IPS DF 19.7 (cell line): ENCODE measurements around the gene MRPS27.

ENCODE experiments used
- DNase-seq: peaks from one replicate; pipeline ENCODE4 v3.0.0-alpha.2; 2013; ENCODE audit warnings: low read depth, low spot score

Gene MRPS27

DNA sequence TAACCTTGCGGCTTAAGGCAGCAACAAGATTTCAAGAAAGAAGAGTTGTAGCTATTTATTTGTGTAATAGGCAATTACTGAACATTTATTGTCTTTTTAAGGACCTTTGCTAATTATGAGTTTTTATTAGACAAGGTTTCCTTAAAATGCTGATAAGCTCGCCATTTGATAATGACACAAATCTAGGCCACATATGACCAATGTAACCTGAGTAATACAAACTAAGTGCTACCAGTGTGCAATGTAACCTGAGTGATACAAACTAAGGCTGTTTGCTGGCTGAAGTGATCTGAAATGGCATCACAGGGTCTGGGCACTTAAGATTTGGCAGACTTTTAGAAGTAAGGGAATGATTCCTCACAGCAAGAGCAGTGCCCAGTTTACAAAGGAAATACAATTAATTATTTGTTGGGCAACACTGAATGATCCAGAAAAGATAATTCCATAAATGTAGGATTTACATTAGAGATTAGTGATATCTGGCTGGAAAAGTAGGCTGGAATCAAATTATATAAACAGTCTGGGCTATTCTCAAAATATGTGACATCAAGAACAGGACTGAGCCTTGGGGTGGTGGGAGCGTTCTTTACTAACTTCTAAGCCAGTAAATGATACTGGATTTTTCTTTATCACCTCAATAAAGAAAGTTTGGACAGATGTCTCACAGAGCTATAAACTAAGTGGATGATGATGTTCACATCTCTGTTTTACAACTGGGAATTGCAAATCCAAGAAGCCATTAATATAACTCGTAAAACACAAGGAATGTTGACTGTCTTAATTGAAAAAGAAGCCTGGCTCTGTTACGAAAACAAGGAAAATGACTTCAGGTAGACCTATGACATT, 54.8 kb downstream of the MRPS27 start:
- no peak for DNase-seq

- no peak for DNase-seq
Observed at GRCh38 chr5:72256536-72256935, 63.5 kb downstream of the MRPS27 start.

- DNase-seq: no peak
Observed at GRCh38 chr5:72255670-72256069, 64.4 kb downstream of the MRPS27 start.

DNA sequence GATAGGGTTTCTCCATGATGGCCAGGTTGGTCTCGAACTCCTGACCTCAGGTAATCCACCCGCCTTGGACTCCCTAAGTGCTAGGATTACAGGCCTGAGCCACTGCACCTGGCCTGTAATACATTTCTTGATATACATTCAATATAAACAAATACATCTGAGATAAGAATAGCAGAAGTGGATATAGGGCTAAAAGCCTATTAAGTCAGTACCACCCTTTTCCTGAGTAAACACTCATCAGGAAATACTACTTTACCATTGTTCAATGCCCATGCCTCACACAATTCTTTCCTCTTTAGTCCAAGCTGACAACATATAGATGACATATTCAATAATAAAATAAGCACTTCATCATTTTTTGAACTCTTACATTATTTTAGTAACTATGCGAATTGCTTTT, 64.8 kb downstream of the MRPS27 start:
- no peak for DNase-seq

- DNase-seq: no peak
Observed at GRCh38 chr5:72252574-72253155, 67.4 kb downstream of the MRPS27 start.

GRCh38 chr5:72252008-72252407, 68.0 kb downstream of the MRPS27 start:
- DNase-seq: no peak

- DNase-seq: no peak
Observed at GRCh38 chr5:72251386-72251785, 68.7 kb downstream of the MRPS27 start.

DNA sequence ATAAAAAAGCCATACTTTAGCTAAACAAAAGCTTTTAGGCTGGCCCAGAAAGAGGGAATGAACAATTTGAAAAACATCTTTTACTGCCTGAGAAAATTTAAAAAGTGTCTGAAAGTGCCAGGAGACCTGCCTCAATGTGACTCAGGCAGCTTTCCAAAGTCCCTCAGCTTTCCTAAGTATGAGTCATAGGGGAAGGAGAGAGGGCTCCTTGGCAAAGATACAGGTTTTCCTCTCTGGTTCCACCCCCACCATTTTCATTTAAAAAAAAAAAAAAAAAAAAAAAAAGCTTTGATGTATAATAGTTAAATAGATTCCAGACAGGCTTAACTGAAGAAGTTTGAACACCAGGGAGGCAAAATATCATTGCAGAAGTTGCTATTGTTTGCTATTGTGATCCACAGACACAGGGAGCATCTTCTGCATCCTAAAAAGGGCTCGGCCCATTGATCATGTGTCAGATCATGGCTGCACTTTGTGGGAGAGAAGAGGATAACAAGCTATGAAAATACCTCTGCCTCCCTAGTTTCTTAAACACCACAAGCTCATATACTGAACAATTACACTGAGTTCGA, 71.5 kb downstream of the MRPS27 start:
- no peak for DNase-seq

GRCh38 chr5:72246954-72247442, 73.0 kb downstream of the MRPS27 start:
- no peak for DNase-seq

GRCh38 chr5:72245951-72246532, 74.0 kb downstream of the MRPS27 start:
- DNase-seq: no peak

DNA sequence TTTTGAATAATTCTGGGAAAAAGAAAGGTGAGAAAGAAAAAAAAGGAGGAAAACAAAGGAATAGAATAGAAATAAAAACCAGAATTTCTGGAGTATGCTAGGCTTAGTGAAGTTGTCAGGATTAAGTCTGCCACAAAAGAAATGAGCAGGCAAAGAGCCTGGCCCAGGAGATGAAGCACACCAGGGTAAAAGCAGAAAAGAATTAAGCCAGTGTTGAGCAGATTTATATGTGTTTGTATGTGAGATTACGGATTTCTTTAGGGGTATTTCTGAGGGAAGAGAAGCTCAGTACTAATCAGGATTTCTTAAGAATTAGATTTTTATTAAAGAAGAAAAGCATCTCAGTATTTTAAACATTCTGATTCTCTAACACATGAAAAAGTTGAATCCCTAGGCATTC, 74.5 kb downstream of the MRPS27 start:
- no peak for DNase-seq

- DNase-seq: peak; percentile 47
Observed at GRCh38 chr5:72244862-72245371, 75.1 kb downstream of the MRPS27 start.

DNA sequence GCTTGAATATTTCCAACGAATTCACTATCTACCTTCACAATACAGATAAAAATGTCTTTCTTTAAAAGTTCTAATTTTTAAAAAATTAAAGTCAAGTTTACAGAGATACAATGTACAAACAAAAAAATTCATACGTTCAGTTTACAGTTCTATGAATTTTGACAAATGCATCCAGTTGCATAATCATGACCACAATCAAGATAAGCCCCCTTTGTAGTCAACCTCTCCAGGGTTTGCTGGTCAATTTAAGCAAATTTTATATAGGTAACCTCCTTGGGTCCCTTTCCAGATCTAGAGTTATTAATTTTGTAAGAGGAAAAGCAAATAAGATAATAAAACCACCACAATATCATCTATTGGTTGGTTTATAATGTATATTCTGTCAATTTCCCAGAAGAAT, 76.3 kb downstream of the MRPS27 start:
- DNase-seq: no peak

- DNase-seq: no peak
Observed at GRCh38 chr5:72242796-72243475, 77.1 kb downstream of the MRPS27 start.

- no peak for DNase-seq
Observed at GRCh38 chr5:72241346-72242003, 78.6 kb downstream of the MRPS27 start.

DNA sequence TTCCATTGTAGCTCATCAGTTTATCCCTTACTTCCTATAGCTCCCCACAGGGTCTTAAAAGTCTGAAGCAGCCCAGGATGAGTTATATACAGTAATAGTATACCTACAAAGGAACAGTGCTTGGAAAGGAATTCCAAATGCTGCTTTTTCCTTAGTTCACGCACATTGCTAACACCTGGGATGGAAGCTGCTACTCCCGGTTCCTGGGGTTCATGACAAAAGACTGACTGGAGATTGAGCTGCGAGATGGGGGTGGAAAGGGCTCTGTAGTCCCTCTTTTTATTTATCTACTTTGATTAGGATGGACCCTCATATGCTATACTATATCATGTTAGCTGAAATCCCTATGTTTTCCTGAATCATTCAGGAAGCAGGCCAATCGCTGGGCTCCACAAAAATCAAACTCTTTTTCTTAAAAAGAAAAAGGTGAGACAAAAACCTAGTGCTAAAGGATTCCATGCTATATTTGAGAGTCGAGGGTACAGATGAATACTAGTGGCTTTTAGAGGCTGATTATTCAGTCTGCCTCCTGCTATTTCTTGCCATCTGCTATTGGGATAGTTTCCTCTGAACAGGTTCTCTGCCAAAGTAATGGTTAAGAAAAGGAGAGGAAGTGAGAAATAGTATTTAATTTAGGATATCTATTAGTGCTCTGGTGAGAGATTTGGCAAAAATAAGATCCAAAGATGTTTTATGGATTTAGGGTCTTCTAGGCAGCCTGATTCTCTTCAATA, 81.2 kb downstream of the MRPS27 start:
- DNase-seq: peak; percentile 77

GRCh38 chr5:72237879-72238278, 82.2 kb downstream of the MRPS27 start:
- no peak for DNase-seq

- no peak for DNase-seq
Observed at GRCh38 chr5:72237415-72237814, 82.6 kb downstream of the MRPS27 start.

- DNase-seq: no peak
Observed at GRCh38 chr5:72235725-72236124, 84.3 kb downstream of the MRPS27 start.

- no peak for DNase-seq
Observed at GRCh38 chr5:72234868-72235267, 85.2 kb downstream of the MRPS27 start.
